ENCODE data around the gene LGR5.

Gene LGR5

DNA sequence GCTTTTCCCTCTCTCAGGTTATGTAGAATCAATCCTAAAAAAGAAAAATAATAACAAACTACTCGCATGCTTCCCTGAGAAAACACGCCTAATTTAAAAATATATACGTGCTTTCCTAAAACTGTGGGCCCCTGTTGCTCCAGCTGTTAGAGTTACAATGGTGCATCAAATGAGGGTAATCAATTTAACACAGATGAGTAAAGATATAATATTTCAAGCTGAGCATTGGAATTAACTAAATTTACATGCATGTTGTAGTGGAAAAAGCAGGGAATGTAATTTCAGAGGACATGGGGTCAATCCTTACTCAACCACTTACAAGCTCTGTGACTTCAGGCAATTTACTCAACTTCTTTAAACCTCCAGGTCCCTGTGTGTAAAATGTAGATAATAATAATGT, 22.4 kb upstream of the LGR5 start:
- TF ChIP-seq TCF12 (IDR thresholded peaks at IDR 0.05; ENCODE audit: low read depth) (no peak), CREB1 (IDR thresholded peaks at IDR 0.05; ENCODE audit: low read depth) (no peak), TEAD4 (IDR thresholded peaks at IDR 0.05) (no peak), NFIC (IDR thresholded peaks at IDR 0.05) (no peak), YY1 (IDR thresholded peaks at IDR 0.05; ENCODE audit: low read depth) (no peak), CEBPB (IDR thresholded peaks at IDR 0.05) (no peak), FOXM1 (IDR thresholded peaks at IDR 0.05; ENCODE audit: borderline replicate concordance, low read depth) (no peak), EP300 (IDR thresholded peaks at IDR 0.05; ENCODE audit: borderline replicate concordance) (no peak), EGR1 (IDR thresholded peaks at IDR 0.05) (no peak), TAF1 (IDR thresholded peaks at IDR 0.05; ENCODE audit: low read depth) (no peak), RAD21 (IDR thresholded peaks at IDR 0.05; ENCODE audit: low read depth) (no peak), ZBTB7A (IDR thresholded peaks at IDR 0.05; ENCODE audit: low read depth) (no peak)
- TF ChIP-seq, protein P1, sequence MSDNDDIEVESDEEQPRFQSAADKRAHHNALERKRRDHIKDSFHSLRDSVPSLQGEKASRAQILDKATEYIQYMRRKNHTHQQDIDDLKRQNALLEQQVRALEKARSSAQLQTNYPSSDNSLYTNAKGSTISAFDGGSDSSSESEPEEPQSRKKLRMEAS (IDR thresholded peaks at IDR 0.05) = no peak
- TF ChIP-seq, protein P2, sequence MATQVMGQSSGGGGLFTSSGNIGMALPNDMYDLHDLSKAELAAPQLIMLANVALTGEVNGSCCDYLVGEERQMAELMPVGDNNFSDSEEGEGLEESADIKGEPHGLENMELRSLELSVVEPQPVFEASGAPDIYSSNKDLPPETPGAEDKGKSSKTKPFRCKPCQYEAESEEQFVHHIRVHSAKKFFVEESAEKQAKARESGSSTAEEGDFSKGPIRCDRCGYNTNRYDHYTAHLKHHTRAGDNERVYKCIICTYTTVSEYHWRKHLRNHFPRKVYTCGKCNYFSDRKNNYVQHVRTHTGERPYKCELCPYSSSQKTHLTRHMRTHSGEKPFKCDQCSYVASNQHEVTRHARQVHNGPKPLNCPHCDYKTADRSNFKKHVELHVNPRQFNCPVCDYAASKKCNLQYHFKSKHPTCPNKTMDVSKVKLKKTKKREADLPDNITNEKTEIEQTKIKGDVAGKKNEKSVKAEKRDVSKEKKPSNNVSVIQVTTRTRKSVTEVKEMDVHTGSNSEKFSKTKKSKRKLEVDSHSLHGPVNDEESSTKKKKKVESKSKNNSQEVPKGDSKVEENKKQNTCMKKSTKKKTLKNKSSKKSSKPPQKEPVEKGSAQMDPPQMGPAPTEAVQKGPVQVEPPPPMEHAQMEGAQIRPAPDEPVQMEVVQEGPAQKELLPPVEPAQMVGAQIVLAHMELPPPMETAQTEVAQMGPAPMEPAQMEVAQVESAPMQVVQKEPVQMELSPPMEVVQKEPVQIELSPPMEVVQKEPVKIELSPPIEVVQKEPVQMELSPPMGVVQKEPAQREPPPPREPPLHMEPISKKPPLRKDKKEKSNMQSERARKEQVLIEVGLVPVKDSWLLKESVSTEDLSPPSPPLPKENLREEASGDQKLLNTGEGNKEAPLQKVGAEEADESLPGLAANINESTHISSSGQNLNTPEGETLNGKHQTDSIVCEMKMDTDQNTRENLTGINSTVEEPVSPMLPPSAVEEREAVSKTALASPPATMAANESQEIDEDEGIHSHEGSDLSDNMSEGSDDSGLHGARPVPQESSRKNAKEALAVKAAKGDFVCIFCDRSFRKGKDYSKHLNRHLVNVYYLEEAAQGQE (IDR thresholded peaks at IDR 0.05; ENCODE audit: low read depth) = no peak
- TF ChIP-seq, protein P3, sequence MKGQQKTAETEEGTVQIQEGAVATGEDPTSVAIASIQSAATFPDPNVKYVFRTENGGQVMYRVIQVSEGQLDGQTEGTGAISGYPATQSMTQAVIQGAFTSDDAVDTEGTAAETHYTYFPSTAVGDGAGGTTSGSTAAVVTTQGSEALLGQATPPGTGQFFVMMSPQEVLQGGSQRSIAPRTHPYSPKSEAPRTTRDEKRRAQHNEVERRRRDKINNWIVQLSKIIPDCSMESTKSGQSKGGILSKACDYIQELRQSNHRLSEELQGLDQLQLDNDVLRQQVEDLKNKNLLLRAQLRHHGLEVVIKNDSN (IDR thresholded peaks at IDR 0.05) = no peak

DNA sequence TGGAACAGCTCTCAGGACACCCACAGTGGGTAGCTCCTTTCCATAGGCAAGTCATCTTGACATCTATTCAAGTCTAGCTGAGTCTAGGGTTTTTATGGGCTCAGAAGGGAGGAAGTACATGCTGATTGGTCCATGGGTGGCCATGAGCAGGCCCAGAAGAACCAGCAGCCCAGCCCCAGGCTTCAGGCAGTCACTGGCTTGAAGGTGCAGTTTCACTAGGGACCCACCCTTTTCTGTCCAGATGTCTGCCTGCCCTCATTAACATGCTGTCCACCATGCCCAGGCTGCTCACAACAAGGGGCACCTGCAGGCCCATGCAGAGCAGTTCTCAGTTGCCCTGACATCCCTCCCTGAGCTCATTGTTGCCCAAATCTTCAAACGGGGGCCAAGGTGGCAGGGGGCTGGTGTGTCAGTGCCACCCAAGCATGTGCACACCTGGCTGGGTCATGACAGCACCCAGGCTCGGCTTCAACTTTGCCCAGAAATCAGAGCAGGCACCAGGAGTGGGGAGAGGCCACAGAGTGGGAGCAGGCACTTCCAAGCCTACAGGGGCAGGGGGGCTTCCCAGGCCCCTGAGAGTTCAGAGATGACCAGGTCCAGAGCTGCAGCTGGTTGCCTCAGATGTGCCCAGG, 18.7 kb upstream of the LGR5 start:
- TF ChIP-seq, protein P3 (IDR thresholded peaks at IDR 0.05) = no peak
- TF ChIP-seq RAD21 (IDR thresholded peaks at IDR 0.05; ENCODE audit: low read depth) (no peak), EP300 (IDR thresholded peaks at IDR 0.05; ENCODE audit: borderline replicate concordance) (no peak), CREB1 (IDR thresholded peaks at IDR 0.05; ENCODE audit: low read depth) (no peak), TCF12 (IDR thresholded peaks at IDR 0.05; ENCODE audit: low read depth) (no peak), CEBPB (IDR thresholded peaks at IDR 0.05) (no peak)
- TF ChIP-seq, protein P2 (IDR thresholded peaks at IDR 0.05; ENCODE audit: low read depth) = no peak

DNA sequence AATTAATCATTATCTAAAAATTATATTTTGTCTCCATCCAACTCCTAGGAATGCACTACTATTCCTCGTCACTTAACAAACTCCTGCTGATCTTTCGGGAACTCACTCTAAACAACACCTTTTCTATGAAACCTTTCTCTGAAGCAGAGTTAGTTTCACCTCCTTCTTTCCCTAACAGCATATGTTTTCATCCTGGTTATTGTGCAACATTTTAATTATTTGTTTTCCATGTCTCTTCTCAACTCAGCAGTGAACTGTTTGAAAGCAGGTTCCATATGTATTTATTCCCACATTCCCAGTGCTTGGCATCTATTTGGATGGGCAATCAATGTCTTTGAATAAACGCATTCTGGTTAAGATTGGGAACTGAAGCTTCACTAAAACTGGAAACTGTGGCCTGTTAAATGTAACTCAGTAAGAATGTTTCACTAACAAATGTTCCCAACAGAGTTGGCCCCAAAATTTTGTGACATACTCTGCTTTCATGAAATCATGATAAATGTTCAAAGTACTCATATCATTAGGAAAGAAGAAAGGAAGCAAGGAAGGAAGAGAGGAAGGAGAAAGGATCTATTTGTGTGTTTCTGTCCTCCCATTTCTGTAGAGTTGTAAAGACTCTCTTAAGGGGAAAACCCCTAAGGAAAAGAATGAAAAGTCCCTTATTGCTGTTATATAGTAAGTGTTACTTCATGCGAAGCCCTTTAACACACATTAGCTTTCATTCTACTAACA, 13.9 kb upstream of the LGR5 start:
- TF ChIP-seq FOXM1 (IDR thresholded peaks at IDR 0.05; ENCODE audit: borderline replicate concordance, low read depth) (no peak), RAD21 (IDR thresholded peaks at IDR 0.05; ENCODE audit: low read depth) (no peak), EP300 (IDR thresholded peaks at IDR 0.05; ENCODE audit: borderline replicate concordance) (no peak), ZBTB7A (IDR thresholded peaks at IDR 0.05; ENCODE audit: low read depth) (no peak), EGR1 (IDR thresholded peaks at IDR 0.05) (no peak), CREB1 (IDR thresholded peaks at IDR 0.05; ENCODE audit: low read depth) (no peak), TEAD4 (IDR thresholded peaks at IDR 0.05) (no peak), TCF12 (IDR thresholded peaks at IDR 0.05; ENCODE audit: low read depth) (no peak), CEBPB (IDR thresholded peaks at IDR 0.05) (no peak), YY1 (IDR thresholded peaks at IDR 0.05; ENCODE audit: low read depth) (no peak), NFIC (IDR thresholded peaks at IDR 0.05) (no peak), TAF1 (IDR thresholded peaks at IDR 0.05; ENCODE audit: low read depth) (no peak)
- TF ChIP-seq, protein P3 (IDR thresholded peaks at IDR 0.05) = no peak
- TF ChIP-seq, protein P2 (IDR thresholded peaks at IDR 0.05; ENCODE audit: low read depth) = no peak
- TF ChIP-seq, protein P1 (IDR thresholded peaks at IDR 0.05) = no peak
